SU-DHL-6 (cell line): ENCODE measurements around the gene PIM1.

ENCODE experiments used
- CTCF ChIP-seq: fragments of 200-600 bp; sonication (generic); IDR thresholded peaks from one replicate; pipeline ENCODE4 v1.5.1; 2017; ENCODE audit warnings: antibody characterized with exemption, mild to moderate bottlenecking, low read length, moderate library complexity; ENCODE audit not compliant: insufficient read depth, poor library complexity, severe bottlenecking
- EZH2phosphoT487 ChIP-seq: fragments of 200-600 bp; sonication (generic), shearing (Covaris generic); conservative IDR thresholded peaks from 2 replicates; pipeline ENCODE4 v1.6.1; 2018; ENCODE audit warnings: mild to moderate bottlenecking, antibody characterized with exemption, low read length, moderate library complexity, mixed read lengths

- TF ChIP-seq CTCF: no peak
- TF ChIP-seq EZH2phosphoT487: no peak
These were observed 19.6 kb upstream of the PIM1 start for GRCh38 chr6:37150314-37150713.
